Umbilical cord (tissue), 1 donor: ENCODE results near the gene KMT2A. TPM values are rescaled to one million over a fixed set of nuclear protein-coding genes. Genes with fewer than 3 reads are reported as not detected.

Source experiments
- total RNA-seq: library from RNA; depleted of rRNA; stranded (reverse); fragments of >200 nt; gene quantifications from one replicate; pipeline ENCODE4 v1.2.3, GENCODE V29; 2014; ENCODE audit warnings: low replicate concordance; ENCODE audit not compliant: insufficient read depth

The KMT2A gene
- total RNA-seq, 1 donor from 2014 or later = 20.9 TPM

Other genes starting within 250 kb of the KMT2A start
- gene JAML, start 211.5 kb upstream of the KMT2A start, total RNA-seq = 18.8 TPM
- 5.3 TPM for gene MPZL3, start 184.1 kb upstream of the KMT2A start, total RNA-seq
- gene MPZL2, start 172.2 kb upstream of the KMT2A start, total RNA-seq = 41.9 TPM
- gene CD3E, start 131.8 kb upstream of the KMT2A start, total RNA-seq = not detected
- gene CD3D, start 93.8 kb upstream of the KMT2A start, total RNA-seq = not detected
- gene CD3G, start 92.1 kb upstream of the KMT2A start, total RNA-seq = 1.9 TPM
- gene UBE4A, start 76.9 kb upstream of the KMT2A start, total RNA-seq = 22.1 TPM
- gene ATP5MG, start 34.9 kb upstream of the KMT2A start, total RNA-seq = 142 TPM
- 6.3 TPM for gene TTC36, start 91.0 kb downstream of the KMT2A start, total RNA-seq
- gene TMEM25, start 94.7 kb downstream of the KMT2A start, total RNA-seq = 19.3 TPM
- gene IFT46, start 129.4 kb downstream of the KMT2A start, total RNA-seq = 35.4 TPM
- 144 TPM for gene ARCN1, start 135.9 kb downstream of the KMT2A start, total RNA-seq
- 70.3 TPM for gene PHLDB1, start 171.1 kb downstream of the KMT2A start, total RNA-seq
- not detected for gene TREH, start 243.2 kb downstream of the KMT2A start, total RNA-seq